C4-2B (cell line): ENCODE measurements around the gene CMIP.

ENCODE experiments used
- H3K27ac ChIP-seq: fragments of 450-650 bp; 2 replicates; pipeline ENCODE4 v1.5.1; 2017
- ZFX ChIP-seq: fragments of 450-650 bp; IDR thresholded peaks from 2 replicates; pipeline ENCODE4 v1.6.1; 2017
- TF ChIP-seq, protein P1 (sequence below): fragments of 450-650 bp; conservative IDR thresholded peaks from 2 replicates; pipeline ENCODE4 v1.5.1; 2017; ENCODE audit warnings: mild to moderate bottlenecking

The CMIP gene

DNA sequence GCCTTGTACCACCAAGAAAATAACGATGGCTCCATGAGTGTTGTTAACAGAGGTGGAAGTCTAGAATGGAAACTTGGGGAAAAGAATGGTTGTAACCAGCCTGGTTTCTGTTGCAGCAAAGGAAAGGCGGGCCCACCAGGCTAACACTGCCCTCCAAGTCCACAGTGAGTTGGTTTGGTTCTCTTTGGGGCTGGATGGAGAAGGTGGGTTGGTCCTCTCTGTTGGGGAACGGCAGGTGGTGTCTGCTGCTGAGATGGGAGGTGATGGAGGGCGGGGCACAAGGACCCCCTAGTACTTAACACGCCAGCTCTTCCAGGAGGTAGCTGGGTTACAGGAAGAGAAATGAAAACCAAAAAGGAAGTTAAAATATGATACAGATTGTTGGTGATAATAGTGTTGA lies 257.9 kb downstream of the CMIP start:
- no peak overlapping the region for H3K27ac ChIP-seq
- TF ChIP-seq, protein P1, sequence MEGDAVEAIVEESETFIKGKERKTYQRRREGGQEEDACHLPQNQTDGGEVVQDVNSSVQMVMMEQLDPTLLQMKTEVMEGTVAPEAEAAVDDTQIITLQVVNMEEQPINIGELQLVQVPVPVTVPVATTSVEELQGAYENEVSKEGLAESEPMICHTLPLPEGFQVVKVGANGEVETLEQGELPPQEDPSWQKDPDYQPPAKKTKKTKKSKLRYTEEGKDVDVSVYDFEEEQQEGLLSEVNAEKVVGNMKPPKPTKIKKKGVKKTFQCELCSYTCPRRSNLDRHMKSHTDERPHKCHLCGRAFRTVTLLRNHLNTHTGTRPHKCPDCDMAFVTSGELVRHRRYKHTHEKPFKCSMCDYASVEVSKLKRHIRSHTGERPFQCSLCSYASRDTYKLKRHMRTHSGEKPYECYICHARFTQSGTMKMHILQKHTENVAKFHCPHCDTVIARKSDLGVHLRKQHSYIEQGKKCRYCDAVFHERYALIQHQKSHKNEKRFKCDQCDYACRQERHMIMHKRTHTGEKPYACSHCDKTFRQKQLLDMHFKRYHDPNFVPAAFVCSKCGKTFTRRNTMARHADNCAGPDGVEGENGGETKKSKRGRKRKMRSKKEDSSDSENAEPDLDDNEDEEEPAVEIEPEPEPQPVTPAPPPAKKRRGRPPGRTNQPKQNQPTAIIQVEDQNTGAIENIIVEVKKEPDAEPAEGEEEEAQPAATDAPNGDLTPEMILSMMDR: no peak
- no peak for TF ChIP-seq ZFX

DNA sequence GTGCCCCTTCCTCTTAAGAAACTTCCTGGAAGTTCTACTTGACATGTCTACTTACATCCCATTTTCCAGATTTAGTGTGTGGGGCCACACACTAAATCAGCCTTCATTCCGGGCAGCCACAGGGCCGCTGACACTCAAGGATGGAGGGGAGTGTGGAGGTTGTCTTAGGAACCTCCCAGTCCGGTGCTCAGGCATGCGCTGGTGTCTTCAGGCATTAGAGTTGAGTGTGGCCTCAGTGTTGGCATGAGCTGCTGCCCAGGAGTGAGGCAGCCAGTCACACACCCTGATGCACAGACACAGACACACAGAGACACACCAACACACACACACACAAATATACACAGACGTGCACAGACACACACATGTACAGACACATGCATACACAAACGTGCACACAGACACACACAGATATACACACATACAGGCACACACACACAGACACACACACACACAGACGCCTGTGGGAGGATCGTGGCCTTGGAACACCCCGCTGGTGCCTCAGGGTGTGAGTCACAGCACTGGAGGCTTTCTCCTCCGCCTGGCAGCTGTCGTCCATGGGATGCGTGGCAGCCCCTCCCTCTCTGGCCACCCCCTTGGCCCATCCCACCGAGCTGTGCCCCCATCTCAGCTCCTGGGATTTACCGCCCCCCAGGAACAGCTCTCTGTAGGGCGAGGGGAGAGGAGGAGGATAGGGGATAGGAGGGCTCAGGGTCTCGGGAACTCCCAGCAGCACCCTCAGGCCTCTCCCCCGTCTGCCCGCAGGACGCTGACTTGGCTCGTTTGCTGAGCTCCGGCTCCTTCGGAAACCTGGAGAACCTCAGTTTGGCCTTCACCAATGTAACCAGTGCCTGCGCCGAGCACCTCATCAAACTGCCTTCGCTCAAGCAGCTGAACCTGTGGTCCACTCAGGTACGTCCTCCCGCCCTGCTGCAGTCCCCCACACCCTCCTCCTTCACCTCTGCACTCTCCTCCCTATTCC lies 258.9 kb downstream of the CMIP start:
- no peak overlapping the region for H3K27ac ChIP-seq
- no peak for TF ChIP-seq ZFX
- TF ChIP-seq, protein P1: no peak

DNA sequence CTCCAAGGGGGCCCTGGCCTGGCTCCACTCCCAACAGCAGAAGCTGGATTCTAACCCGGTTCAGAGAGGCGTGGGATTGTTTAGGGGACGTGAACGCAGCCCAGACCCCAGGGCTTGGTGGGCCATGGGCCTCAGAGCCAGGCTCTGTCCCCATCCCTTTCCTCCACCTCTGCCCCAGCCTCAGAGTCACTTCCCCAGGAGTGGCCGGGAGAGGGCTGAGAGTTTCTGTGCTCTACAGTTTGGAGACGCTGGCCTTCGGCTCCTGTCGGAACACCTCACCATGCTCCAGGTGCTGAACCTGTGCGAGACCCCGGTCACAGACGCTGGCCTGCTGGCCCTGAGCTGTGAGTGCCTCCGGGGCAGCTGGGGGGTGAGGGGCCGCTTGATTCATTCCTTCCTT lies 260.7 kb downstream of the CMIP start:
- no peak for TF ChIP-seq ZFX
- TF ChIP-seq, protein P1: no peak
- no peak overlapping the region for H3K27ac ChIP-seq

DNA sequence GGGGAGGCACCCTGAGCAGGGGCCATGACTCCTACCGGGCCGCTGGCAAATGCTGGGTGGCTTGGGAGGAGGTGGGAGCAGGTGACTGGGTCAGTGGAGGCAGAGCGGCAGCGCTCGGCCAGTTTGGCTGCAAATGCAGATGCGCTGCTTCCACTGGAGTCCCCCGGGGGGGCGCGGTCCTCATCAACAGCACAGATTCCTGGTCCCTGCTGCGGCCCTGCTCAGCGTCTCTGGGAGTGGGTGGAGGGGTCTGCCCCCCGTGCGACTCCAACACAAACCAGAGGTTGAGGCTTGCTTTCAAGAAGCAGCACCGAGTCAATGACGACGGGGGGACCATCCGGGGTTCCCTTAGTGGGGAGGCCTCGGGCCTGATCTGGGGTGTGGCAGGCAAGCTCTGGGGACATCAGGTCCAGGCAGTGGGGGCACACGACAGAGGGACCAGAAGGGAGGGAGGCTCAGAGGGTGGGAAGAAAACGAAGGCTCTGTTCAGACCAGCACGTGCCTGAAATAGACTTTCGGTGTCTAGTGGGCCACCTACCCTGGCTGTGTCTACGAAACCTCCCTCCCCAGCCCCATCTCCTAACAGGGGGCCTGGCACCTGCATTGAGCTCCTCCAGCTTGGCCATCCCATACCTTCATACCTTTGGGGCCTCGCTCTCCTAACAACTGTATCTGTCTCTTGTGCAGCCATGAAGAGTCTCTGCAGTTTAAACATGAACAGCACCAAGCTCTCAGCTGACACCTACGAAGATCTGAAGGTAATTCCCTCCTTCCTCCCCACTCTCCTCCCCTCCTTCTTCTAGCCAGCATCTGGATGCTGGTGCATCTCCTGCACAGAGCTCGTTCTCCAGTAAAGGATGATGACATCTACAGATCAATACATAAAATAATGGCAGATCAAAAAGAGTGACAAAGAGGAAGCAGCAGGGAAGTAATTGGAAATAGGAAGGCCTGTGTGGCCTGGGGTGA lies 262.0 kb downstream of the CMIP start:
- no peak for TF ChIP-seq ZFX
- TF ChIP-seq, protein P1: no peak
- no peak overlapping the region for H3K27ac ChIP-seq

DNA sequence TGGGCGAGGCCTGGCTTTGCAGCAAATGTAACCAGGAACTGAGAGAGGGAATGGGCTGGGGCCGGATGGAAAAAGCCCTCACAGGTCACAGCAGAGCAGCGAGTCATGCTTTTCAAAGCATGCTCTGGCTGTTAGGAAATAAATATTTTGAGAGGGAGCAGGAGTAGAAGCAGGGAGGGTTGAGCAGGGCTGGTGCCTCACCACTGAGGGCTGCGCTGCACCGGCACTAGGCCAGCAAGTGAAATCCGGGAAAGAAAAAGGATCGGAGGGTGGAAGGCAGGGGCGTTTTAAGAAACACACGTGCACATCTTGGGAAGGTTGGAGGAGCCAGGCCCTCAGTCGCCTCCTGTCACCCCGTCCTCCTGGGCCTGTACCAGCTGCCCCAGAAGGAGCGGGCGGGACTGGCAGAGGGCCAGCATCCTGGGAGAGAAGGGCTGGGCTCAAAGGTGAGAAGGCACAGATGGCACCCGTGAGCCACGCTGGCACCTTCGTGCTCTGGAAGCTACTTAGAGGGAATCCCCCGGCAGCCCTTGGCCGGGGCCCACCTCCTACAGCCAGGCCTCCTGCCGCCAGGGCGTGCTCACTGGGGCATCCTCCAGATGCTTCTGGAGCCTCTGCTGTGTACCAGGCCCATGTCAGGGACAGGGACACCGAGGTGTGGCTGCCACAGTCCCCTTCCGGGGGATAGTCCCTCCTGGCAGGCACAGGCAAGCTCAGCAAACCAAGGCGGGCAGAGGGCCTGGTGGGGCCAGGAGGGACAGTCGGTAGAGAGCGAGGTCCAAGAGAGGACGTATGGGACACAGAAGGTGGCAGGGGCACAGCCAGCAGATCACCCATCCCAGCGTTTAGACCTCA lies 263.0 kb downstream of the CMIP start:
- no peak for TF ChIP-seq ZFX
- TF ChIP-seq, protein P1: no peak
- H3K27ac ChIP-seq: no peak overlapping the region

DNA sequence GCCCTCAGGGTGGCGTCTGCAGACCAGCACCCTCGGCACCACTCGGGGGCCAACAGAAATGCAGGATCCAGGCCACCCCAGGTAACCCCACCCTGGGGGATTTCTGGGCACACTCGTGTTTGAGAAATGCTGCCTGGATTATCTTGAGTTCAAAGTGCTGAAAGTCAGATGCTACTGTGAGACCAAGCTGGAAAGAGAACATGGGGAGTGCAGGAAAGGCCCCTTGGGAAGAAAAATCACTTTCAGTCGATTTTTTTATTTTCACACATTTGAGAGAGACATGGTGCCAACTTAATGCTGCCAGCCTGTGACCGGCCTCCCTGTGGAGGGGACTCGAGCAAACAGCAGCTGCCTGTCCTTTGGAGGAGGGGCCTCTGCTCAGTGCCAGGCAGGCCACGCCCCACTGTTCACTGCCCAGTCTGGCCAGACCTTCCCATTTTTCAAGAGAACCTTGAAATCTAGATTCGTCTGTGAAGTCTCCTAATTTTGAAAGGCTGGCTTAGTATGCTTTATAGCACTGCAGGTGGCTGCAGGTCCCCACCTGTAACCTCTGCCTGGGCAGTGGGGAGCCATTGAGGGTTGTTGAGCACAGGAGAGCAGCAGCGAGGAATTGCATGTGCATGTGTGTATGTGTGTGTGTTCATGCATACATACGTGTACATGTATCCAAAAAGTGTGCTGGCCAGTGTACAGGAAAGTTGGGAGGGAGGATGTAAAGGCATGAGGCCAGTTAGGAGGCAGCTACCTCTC lies 263.8 kb downstream of the CMIP start:
- TF ChIP-seq ZFX: no peak
- TF ChIP-seq, protein P1: no peak
- no peak overlapping the region for H3K27ac ChIP-seq
